Liver (tissue), 9 donors: Measurements from ENCODE around the gene ARL4A. TPM values are rescaled to one million over a fixed set of nuclear protein-coding genes. Genes with fewer than 3 reads are reported as not detected.

Experiments
- DNase-seq: peaks from one replicate; pipeline ENCODE4 v3.0.0-alpha.2; 2017; ENCODE audit warnings: low spot score
- H3K27ac ChIP-seq, 2 donors: one replicate each; pipeline ENCODE4 v1.7.0; 2013; ENCODE audit warnings: inconsistent platforms in 2 of 2, low read length in 2 of 2, control low read depth in 1 of 2, low read depth in 1 of 2, mild to moderate bottlenecking in 1 of 2
- H3K27me3 ChIP-seq, 4 donors: one replicate each; pipeline versions ENCODE4 v1.6.1 to v1.7.0; 2013; ENCODE audit warnings: low read length in 3 of 4, inconsistent platforms in 1 of 4, mild to moderate bottlenecking in 1 of 4, moderate library complexity in 1 of 4; ENCODE audit not compliant: control insufficient read depth in 4 of 4, insufficient read depth in 4 of 4
- H3K36me3 ChIP-seq, 4 donors: one replicate each; pipeline versions ENCODE4 v1.6.1 to v1.7.0; 2013; ENCODE audit warnings: low read length in 3 of 4, mild to moderate bottlenecking in 3 of 4, low read depth in 1 of 4, moderate library complexity in 1 of 4; ENCODE audit not compliant: control insufficient read depth in 4 of 4, insufficient read depth in 3 of 4
- H3K4me1 ChIP-seq, 4 donors: one replicate each; pipeline versions ENCODE4 v1.6.1 to v1.7.0; 2013; ENCODE audit warnings: low read length in 3 of 4, mild to moderate bottlenecking in 3 of 4, moderate library complexity in 1 of 4; ENCODE audit not compliant: control insufficient read depth in 4 of 4, insufficient read depth in 4 of 4
- H3K4me3 ChIP-seq, 3 donors: one replicate each; pipeline versions ENCODE4 v1.6.1 to v1.7.0; 2013; ENCODE audit warnings: low read length in 3 of 3, control low read depth in 1 of 3, low read depth in 1 of 3, mild to moderate bottlenecking in 1 of 3
- H3K9ac ChIP-seq, 2 donors: one replicate each; pipeline ENCODE4 v1.7.0; 2013; ENCODE audit warnings: low read length in 2 of 2, mild to moderate bottlenecking in 2 of 2, moderate library complexity in 2 of 2, control low read depth in 1 of 2, low read depth in 1 of 2
- H3K9me3 ChIP-seq, 4 donors: one replicate each; pipeline versions ENCODE4 v1.6.1 to v1.7.0; 2013; ENCODE audit warnings: low read length in 3 of 4; ENCODE audit not compliant: control insufficient read depth in 4 of 4
- ATF3 ChIP-seq: IDR thresholded peaks from 2 replicates; pipeline ENCODE4 v1.6.1; 2016; ENCODE audit warnings: antibody characterized with exemption
- CTCF ChIP-seq: fragments of 150-350 bp; IDR thresholded peaks from 2 replicates; pipeline ENCODE4 v1.5.1; 2017; ENCODE audit warnings: improper control_type of control experiment, low read depth, low read length; ENCODE audit not compliant: missing input control
- EGR1 ChIP-seq, 2 donors: IDR thresholded peaks; 2 replicates each; pipeline ENCODE4 v1.6.1; 2016 to 2018; ENCODE audit warnings: antibody characterized with exemption in 2 of 2, low read depth in 2 of 2
- FOXA1 ChIP-seq: IDR thresholded peaks from 2 replicates; pipeline ENCODE4 v1.6.1; 2016; ENCODE audit warnings: antibody characterized with exemption
- FOXA2 ChIP-seq: IDR thresholded peaks from 2 replicates; pipeline ENCODE4 v1.6.1; 2016; ENCODE audit warnings: antibody characterized with exemption
- GABPA ChIP-seq, 2 donors: IDR thresholded peaks in 1 of 2; conservative IDR thresholded peaks in 1 of 2; 2 replicates each; pipeline ENCODE4 v1.6.1; 2016; ENCODE audit warnings: antibody characterized with exemption in 2 of 2, mild to moderate bottlenecking in 1 of 2, moderate library complexity in 1 of 2
- HNF4A ChIP-seq, 2 donors: conservative IDR thresholded peaks; 2 replicates each; pipeline ENCODE4 v1.6.1; 2016; ENCODE audit warnings: antibody characterized with exemption in 2 of 2, mild to moderate bottlenecking in 2 of 2
- HNF4G ChIP-seq: IDR thresholded peaks from 2 replicates; pipeline ENCODE4 v1.6.1; 2016; ENCODE audit warnings: antibody characterized with exemption
- JUND ChIP-seq, 2 donors: IDR thresholded peaks; 2 replicates each; pipeline ENCODE4 v1.6.1; 2016; ENCODE audit warnings: antibody characterized with exemption in 2 of 2
- MAX ChIP-seq: IDR thresholded peaks from 2 replicates; pipeline ENCODE4 v1.6.1; 2016; ENCODE audit warnings: antibody characterized with exemption
- NR2F2 ChIP-seq: IDR thresholded peaks from 2 replicates; pipeline ENCODE4 v1.6.1; 2016; ENCODE audit warnings: antibody characterized with exemption
- REST ChIP-seq: IDR thresholded peaks from 2 replicates; pipeline ENCODE4 v1.6.1; 2016; ENCODE audit warnings: antibody characterized with exemption, mild to moderate bottlenecking
- RXRA ChIP-seq, 2 donors: IDR thresholded peaks; 2 replicates each; pipeline ENCODE4 v1.6.1; 2017 to 2018; ENCODE audit warnings: antibody characterized with exemption in 2 of 2, mild to moderate bottlenecking in 1 of 2
- SP1 ChIP-seq: IDR thresholded peaks from 2 replicates; pipeline ENCODE4 v1.6.1; 2018; ENCODE audit warnings: antibody characterized with exemption, mild to moderate bottlenecking
- TAF1 ChIP-seq: conservative IDR thresholded peaks from 2 replicates; pipeline ENCODE4 v1.6.1; 2016; ENCODE audit warnings: antibody characterized with exemption, mild to moderate bottlenecking
- YY1 ChIP-seq: IDR thresholded peaks from 2 replicates; pipeline ENCODE4 v1.6.1; 2016; ENCODE audit warnings: antibody characterized with exemption, mild to moderate bottlenecking
- ZBTB33 ChIP-seq: IDR thresholded peaks from 2 replicates; pipeline ENCODE4 v1.6.1; 2016; ENCODE audit warnings: antibody characterized with exemption
- WGBS: extraction: QIAGEN DNeasy Blood & Tissue Kit; methylation state at CpG from one replicate; pipeline ENCODE4 v1.1.7; 2013; 5-methylcytosine and 5-hydroxymethylcytosine counted together
- polyA plus RNA-seq, 2 donors: library from polyadenylated mRNA; stranded (reverse) in 1 of 2; unstranded in 1 of 2; fragments of 200-250 nt in 1 of 2; fragments of >200 nt in 1 of 2; fragmentation: Nextera tagmentation in 1 of 2; extraction: Ambion mirVana in 1 of 2; gene quantifications; one replicate each; pipeline versions ENCODE4 v1.2.1 to v1.2.3, GENCODE V29; 2013 to 2015
- total RNA-seq, 2 donors: library from RNA; depleted of rRNA; stranded (reverse); fragments of >200 nt; gene quantifications; one replicate each; pipeline ENCODE4 v1.2.3, GENCODE V29; 2014
- donor health status: healthy.
- donor health status: healthy.
- donor health status: healthy.
- donor health status: healthy.
- donor health status: healthy.

Gene ARL4A
- total and polyA plus RNA-seq, 4 donors = 7.5 to 77.3 (median 16.0) TPM

- Histone ChIP-seq H3K27ac (no peak overlapping the region), H3K4me1 (peaks cover 0 to 3% (median under 1%) of the 10 kb centered on the region in 4 donors), H3K9ac (no peak overlapping the region), H3K36me3 (no peaks in the 10 kb centered on the region), H3K9me3 (no peaks in the 10 kb centered on the region), H3K4me3 (no peak overlapping the region), H3K27me3 (no peaks in the 10 kb centered on the region)
- WGBS = 86% methylated on average over 2 of the region's 2 CpGs
- no peak for DNase-seq
- TF ChIP-seq RXRA (IDR thresholded peaks at IDR 0.05) = no peak
- TF ChIP-seq YY1 = no peak
- no peak for TF ChIP-seq MAX
- TF ChIP-seq SP1 = no peak
- no peak for TF ChIP-seq JUND (IDR thresholded peaks at IDR 0.05)
- no peak for TF ChIP-seq CTCF
- no peak for TF ChIP-seq REST
- TF ChIP-seq FOXA1 = no peak
- no peak for TF ChIP-seq HNF4A (conservative IDR thresholded peaks at IDR 0.05)
- no peak for TF ChIP-seq ZBTB33
- no peak for TF ChIP-seq GABPA (IDR thresholded peaks at IDR 0.05 in 1 of 2, conservative IDR thresholded peaks at IDR 0.05 in 1 of 2)
- no peak for TF ChIP-seq ATF3
- TF ChIP-seq TAF1 = no peak
- TF ChIP-seq NR2F2 = no peak
Measured at GRCh38 chr7:12731775-12732174, 44.3 kb downstream of the ARL4A start.

- Histone ChIP-seq H3K9me3 (no peaks in the 10 kb centered on the region), H3K36me3 (no peaks in the 10 kb centered on the region), H3K27ac (no peak overlapping the region), H3K4me3 (no peak overlapping the region), H3K9ac (no peak overlapping the region), H3K27me3 (no peaks in the 10 kb centered on the region), H3K4me1 (peaks cover 0 to 3% (median under 1%) of the 10 kb centered on the region in 4 donors)
- 100% methylated on average over 1 of the region's 1 CpG for WGBS
- TF ChIP-seq RXRA (IDR thresholded peaks at IDR 0.05) = no peak
- no peak for TF ChIP-seq EGR1 (IDR thresholded peaks at IDR 0.05; ENCODE audit: low read depth in 2 of 2)
- no peak for TF ChIP-seq ATF3
- no peak for TF ChIP-seq HNF4G
- TF ChIP-seq YY1 = no peak
- no peak for TF ChIP-seq SP1
- TF ChIP-seq ZBTB33 = no peak
- no peak for TF ChIP-seq HNF4A (conservative IDR thresholded peaks at IDR 0.05)
- no peak for TF ChIP-seq REST
- TF ChIP-seq FOXA2 = no peak
- TF ChIP-seq GABPA (IDR thresholded peaks at IDR 0.05 in 1 of 2, conservative IDR thresholded peaks at IDR 0.05 in 1 of 2) = no peak
- no peak for TF ChIP-seq MAX
- TF ChIP-seq JUND (IDR thresholded peaks at IDR 0.05) = no peak
- TF ChIP-seq NR2F2 = no peak
- DNase-seq = no peak
Measured at GRCh38 chr7:12732428-12732827, 45.0 kb downstream of the ARL4A start.
